Prostate gland (tissue), 2 donors: Measurements from ENCODE around the gene INTS12.

Experiments used
- POLR2A ChIP-seq: fragments of 450-650 bp; IDR thresholded peaks from one replicate; pipeline ENCODE4 v1.6.1; 2016; ENCODE audit warnings: antibody characterized with exemption, mild to moderate bottlenecking
- TF ChIP-seq, protein P1 (sequence below), 4 experiments: fragments of 200-600 bp in 2 of 4; fragments of 450-650 bp in 2 of 4; sonication (generic) in 2 of 4; IDR thresholded peaks; 1 replicate in 3 of 4; 2 replicates in 1 of 4; pipeline ENCODE4 v1.5.1; 2016 to 2019; ENCODE audit warnings: antibody characterized with exemption in 4 of 4, mild to moderate bottlenecking in 2 of 4, moderate library complexity in 2 of 4

DNA sequence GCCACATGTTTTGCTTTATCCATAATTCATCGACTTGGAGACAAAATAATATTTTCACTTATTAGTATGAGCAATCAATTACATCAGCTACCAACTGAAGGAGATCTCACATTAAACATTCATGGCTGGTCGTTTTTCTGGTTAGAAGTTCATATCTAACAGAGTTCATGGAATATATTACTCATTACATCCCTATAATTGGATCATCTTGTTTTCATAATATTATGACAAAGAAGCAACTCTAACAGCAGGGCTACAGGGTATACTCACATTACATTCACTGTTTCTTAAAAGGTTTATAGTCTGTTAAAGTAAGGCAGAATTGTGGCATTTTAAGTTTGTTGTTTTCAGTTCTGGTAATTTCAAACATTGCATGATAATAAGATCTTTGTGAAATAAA lies 33.1 kb upstream of the INTS12 start:
- TF ChIP-seq, protein P1, sequence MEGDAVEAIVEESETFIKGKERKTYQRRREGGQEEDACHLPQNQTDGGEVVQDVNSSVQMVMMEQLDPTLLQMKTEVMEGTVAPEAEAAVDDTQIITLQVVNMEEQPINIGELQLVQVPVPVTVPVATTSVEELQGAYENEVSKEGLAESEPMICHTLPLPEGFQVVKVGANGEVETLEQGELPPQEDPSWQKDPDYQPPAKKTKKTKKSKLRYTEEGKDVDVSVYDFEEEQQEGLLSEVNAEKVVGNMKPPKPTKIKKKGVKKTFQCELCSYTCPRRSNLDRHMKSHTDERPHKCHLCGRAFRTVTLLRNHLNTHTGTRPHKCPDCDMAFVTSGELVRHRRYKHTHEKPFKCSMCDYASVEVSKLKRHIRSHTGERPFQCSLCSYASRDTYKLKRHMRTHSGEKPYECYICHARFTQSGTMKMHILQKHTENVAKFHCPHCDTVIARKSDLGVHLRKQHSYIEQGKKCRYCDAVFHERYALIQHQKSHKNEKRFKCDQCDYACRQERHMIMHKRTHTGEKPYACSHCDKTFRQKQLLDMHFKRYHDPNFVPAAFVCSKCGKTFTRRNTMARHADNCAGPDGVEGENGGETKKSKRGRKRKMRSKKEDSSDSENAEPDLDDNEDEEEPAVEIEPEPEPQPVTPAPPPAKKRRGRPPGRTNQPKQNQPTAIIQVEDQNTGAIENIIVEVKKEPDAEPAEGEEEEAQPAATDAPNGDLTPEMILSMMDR (IDR thresholded peaks at IDR 0.05), result no peak
- no peak for TF ChIP-seq POLR2A
